MM.1S (cell line): Measurements from ENCODE around the gene KRT74.

Experiments
- EZH2 ChIP-seq: fragments of 300-600 bp; sonication (generic); optimal IDR thresholded peaks from 2 replicates; pipeline ENCODE3; 2017; ENCODE audit warnings: low read depth, mild to moderate bottlenecking, antibody characterized with exemption, low read length, mixed read lengths
- TF ChIP-seq, protein P1 (sequence below): fragments of 300-600 bp; sonication (generic); IDR thresholded peaks from 2 replicates; pipeline ENCODE4 v1.5.1; 2016; ENCODE audit warnings: antibody characterized with exemption, low read length, mixed read lengths

DNA sequence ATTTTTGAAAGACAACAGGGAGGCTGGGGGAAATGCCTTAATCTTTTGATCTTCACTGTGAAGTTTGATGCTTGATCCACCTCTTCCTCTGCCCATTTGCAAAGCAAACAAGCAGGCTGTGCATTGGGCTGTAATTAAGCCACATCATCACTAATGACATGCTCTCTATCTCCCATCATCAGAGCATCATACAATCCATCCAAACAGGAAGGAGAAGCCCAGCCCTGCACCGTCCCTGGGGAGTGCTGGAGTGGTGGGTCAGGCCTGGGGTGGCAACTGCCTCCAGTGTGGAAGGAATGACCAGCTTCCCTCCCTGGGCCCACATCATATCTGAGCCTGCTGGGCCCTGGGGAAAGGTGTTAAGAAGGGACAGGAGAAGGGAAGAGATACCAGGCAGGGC is 6.9 kb upstream of the KRT74 start:
- TF ChIP-seq EZH2 = no peak
- TF ChIP-seq, protein P1, sequence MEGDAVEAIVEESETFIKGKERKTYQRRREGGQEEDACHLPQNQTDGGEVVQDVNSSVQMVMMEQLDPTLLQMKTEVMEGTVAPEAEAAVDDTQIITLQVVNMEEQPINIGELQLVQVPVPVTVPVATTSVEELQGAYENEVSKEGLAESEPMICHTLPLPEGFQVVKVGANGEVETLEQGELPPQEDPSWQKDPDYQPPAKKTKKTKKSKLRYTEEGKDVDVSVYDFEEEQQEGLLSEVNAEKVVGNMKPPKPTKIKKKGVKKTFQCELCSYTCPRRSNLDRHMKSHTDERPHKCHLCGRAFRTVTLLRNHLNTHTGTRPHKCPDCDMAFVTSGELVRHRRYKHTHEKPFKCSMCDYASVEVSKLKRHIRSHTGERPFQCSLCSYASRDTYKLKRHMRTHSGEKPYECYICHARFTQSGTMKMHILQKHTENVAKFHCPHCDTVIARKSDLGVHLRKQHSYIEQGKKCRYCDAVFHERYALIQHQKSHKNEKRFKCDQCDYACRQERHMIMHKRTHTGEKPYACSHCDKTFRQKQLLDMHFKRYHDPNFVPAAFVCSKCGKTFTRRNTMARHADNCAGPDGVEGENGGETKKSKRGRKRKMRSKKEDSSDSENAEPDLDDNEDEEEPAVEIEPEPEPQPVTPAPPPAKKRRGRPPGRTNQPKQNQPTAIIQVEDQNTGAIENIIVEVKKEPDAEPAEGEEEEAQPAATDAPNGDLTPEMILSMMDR = no peak
